Tibial nerve (tissue), 4 donors: ENCODE results near the gene FRMD4B. TPM values are rescaled to one million over a fixed set of nuclear protein-coding genes. Genes with fewer than 3 reads are reported as not detected.
"Not testable (repeated sequence)": the region's sequence is repeated elsewhere in the genome, so short reads cannot be mapped to it uniquely, and the experiment has no call there.

Experiments
- DNase-seq, 2 donors: peaks; one replicate each; pipeline ENCODE4 v3.0.0-alpha.2; 2019; ENCODE audit warnings: low spot score in 2 of 2
- H3K27ac ChIP-seq, 4 donors: fragments of 200-600 bp; sonication (generic) in 3 of 4; one replicate each; pipeline ENCODE4 v1.5.1; 2017 to 2019; ENCODE audit warnings: mild to moderate bottlenecking in 1 of 4
- H3K27me3 ChIP-seq, 2 donors: fragments of 200-600 bp; sonication (generic) in 1 of 2; one replicate each; pipeline versions ENCODE4 v1.5.1 to v1.6.0; 2017 to 2019
- H3K36me3 ChIP-seq, 3 donors: fragments of 200-600 bp; sonication (generic); one replicate each; pipeline ENCODE4 v1.5.1; 2018 to 2019
- H3K4me1 ChIP-seq, 4 donors: fragments of 200-600 bp; sonication (generic) in 3 of 4; one replicate each; pipeline ENCODE4 v1.5.1; 2017 to 2019
- H3K4me3 ChIP-seq, 4 donors: fragments of 200-600 bp; sonication (generic) in 3 of 4; one replicate each; pipeline ENCODE4 v1.5.1; 2017 to 2019; ENCODE audit warnings: mild to moderate bottlenecking in 1 of 4, moderate library complexity in 1 of 4
- H3K9me3 ChIP-seq, 4 donors: fragments of 200-600 bp; sonication (generic) in 3 of 4; one replicate each; pipeline ENCODE4 v1.5.1; 2017 to 2019
- CTCF ChIP-seq, 5 experiments: fragments of 200-600 bp in 3 of 5; fragments of 450-650 bp in 2 of 5; sonication (generic) in 3 of 5; IDR thresholded peaks; one replicate each; pipeline ENCODE4 v1.5.1; 2016 to 2019; ENCODE audit warnings: antibody characterized with exemption in 5 of 5, mild to moderate bottlenecking in 3 of 5, moderate library complexity in 2 of 5
- EP300 ChIP-seq, 2 donors: sonication (generic); formaldehyde crosslinking; IDR thresholded peaks; one replicate each; pipeline ENCODE4 v1.6.1; 2017; ENCODE audit warnings: antibody characterized with exemption in 2 of 2, mild to moderate bottlenecking in 1 of 2
- POLR2A ChIP-seq, 2 donors: fragments of 450-650 bp; IDR thresholded peaks; one replicate each; pipeline ENCODE4 v1.6.1; 2017; ENCODE audit warnings: antibody characterized with exemption in 2 of 2, mild to moderate bottlenecking in 2 of 2, moderate library complexity in 2 of 2
- WGBS, 2 donors: methylation state at CpG; one replicate each; pipeline ENCODE4 v1.1.5; 2018; 5-methylcytosine and 5-hydroxymethylcytosine counted together
- total RNA-seq, 4 donors: library from RNA; depleted of rRNA; stranded (reverse); fragments of >200 nt; gene quantifications; one replicate each; pipeline ENCODE4 v1.1.0, GENCODE V29; 2016

The FRMD4B gene
- total RNA-seq, 4 donors from 2014 or later, result 41.7 to 62.1 (median 56.1) TPM

- no peak for DNase-seq
- no peaks in the 10 kb centered on the region for H3K4me1 ChIP-seq
- no peak overlapping the region for H3K4me3 ChIP-seq
- no peak overlapping the region for H3K27ac ChIP-seq
- H3K9me3 ChIP-seq, result no peaks in the 10 kb centered on the region
- no peaks in the 10 kb centered on the region for H3K27me3 ChIP-seq
- TF ChIP-seq POLR2A (IDR thresholded peaks at IDR 0.05) (no peak), CTCF (IDR thresholded peaks at IDR 0.05) (no peak), EP300 (IDR thresholded peaks at IDR 0.05) (no peak)
- no peaks in the 10 kb centered on the region for H3K36me3 ChIP-seq
- 76 to 82% methylated on average over 2 of the region's 2 CpGs for WGBS, 2 donors
These were observed 113.3 kb downstream of the FRMD4B start for GRCh38 chr3:69272556-69272955.

GRCh38 chr3:69271098-69271497, 114.8 kb downstream of the FRMD4B start:
- H3K36me3 ChIP-seq, result no peaks in the 10 kb centered on the region
- no peaks in the 10 kb centered on the region for H3K4me1 ChIP-seq
- H3K27ac ChIP-seq, result no peak overlapping the region
- H3K27me3 ChIP-seq, result no peaks in the 10 kb centered on the region
- no peak for TF ChIP-seq POLR2A (IDR thresholded peaks at IDR 0.05)
- no peak for TF ChIP-seq EP300 (IDR thresholded peaks at IDR 0.05)
- no peak for TF ChIP-seq CTCF (IDR thresholded peaks at IDR 0.05)
- no peak overlapping the region for H3K4me3 ChIP-seq
- no peak for DNase-seq
- 54 to 55% methylated on average over 3 of the region's 3 CpGs for WGBS, 2 donors
- H3K9me3 ChIP-seq, result no peaks in the 10 kb centered on the region

- no peak overlapping the region for H3K4me3 ChIP-seq
- no peaks in the 10 kb centered on the region for H3K4me1 ChIP-seq
- TF ChIP-seq CTCF (IDR thresholded peaks at IDR 0.05), result no peak
- no peak for TF ChIP-seq POLR2A (IDR thresholded peaks at IDR 0.05)
- TF ChIP-seq EP300 (IDR thresholded peaks at IDR 0.05), result no peak
- DNase-seq, result no peak
- 44 to 92% methylated on average over 2 of the region's 2 CpGs for WGBS, 2 donors
- no peaks in the 10 kb centered on the region for H3K9me3 ChIP-seq
- H3K27me3 ChIP-seq, result no peaks in the 10 kb centered on the region
- no peaks in the 10 kb centered on the region for H3K36me3 ChIP-seq
- no peak overlapping the region for H3K27ac ChIP-seq
These were observed 119.3 kb downstream of the FRMD4B start for GRCh38 chr3:69266585-69266984.

GRCh38 chr3:69266071-69266470, 119.8 kb downstream of the FRMD4B start:
- H3K4me1 ChIP-seq, H3K4me3 ChIP-seq, H3K9me3 ChIP-seq, H3K27me3 ChIP-seq, DNase-seq, H3K36me3 ChIP-seq, H3K27ac ChIP-seq: not testable (repeated sequence)
- 95 to 98% methylated on average over 2 of the region's 2 CpGs for WGBS, 2 donors

- 96 to 97% methylated on average over 7 of the region's 7 CpGs for WGBS, 2 donors
- H3K4me3 ChIP-seq, H3K27ac ChIP-seq, H3K4me1 ChIP-seq, DNase-seq, H3K9me3 ChIP-seq, H3K36me3 ChIP-seq, H3K27me3 ChIP-seq: not testable (repeated sequence)
These were observed 125.0 kb downstream of the FRMD4B start for GRCh38 chr3:69260843-69261405.

- peaks cover 0 to 8% (median 0%) of the 10 kb centered on the region in 3 donors for H3K36me3 ChIP-seq
- no peak for TF ChIP-seq POLR2A (IDR thresholded peaks at IDR 0.05)
- no peak for TF ChIP-seq CTCF (IDR thresholded peaks at IDR 0.05)
- TF ChIP-seq EP300 (IDR thresholded peaks at IDR 0.05), result no peak
- no peak overlapping the region for H3K27ac ChIP-seq
- no peaks in the 10 kb centered on the region for H3K9me3 ChIP-seq
- WGBS, 2 donors, result 95 to 96% methylated on average over 33 of the region's 35 CpGs
- H3K27me3 ChIP-seq, result no peaks in the 10 kb centered on the region
- no peak for DNase-seq
- no peaks in the 10 kb centered on the region for H3K4me1 ChIP-seq
- H3K4me3 ChIP-seq, result no peak overlapping the region
These were observed 125.6 kb downstream of the FRMD4B start for GRCh38 chr3:69260216-69260787.
